Activated CD4-positive, CD25-positive, alpha-beta regulatory T cell treated with anti-CD3 and anti-CD28 coated beads, Interleukin-2, amount 50 U/mL, for 72 hours (primary cell): Measurements from ENCODE around the gene TTLL11.
"Not testable (repeated sequence)": the region's sequence is repeated elsewhere in the genome, so short reads cannot be mapped to it uniquely, and the experiment has no call there.

Experiments used
- DNase-seq: peaks from one replicate; pipeline ENCODE4 v3.0.0; 2021

The TTLL11 gene

DNA sequence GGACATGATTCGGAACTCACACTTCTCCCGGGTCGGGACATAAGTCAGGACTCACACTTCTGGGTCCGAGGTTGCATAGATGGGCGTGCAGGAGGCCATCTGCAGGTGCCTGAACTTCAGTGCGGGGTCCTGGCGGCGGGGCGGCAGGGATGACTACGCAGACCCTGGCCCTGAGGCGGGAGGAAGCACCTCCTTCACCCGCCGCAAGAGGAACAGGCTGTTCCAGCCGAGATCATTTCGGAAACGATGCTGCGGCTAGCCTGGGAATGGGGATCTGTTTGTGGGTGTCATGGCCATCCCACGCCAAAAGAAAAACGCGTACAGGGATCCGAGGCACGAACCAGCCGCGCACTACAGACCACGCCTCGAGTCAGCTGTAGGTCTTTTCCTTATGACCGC is 196.6 kb downstream of the TTLL11 start:
- DNase-seq, result no peak

DNA sequence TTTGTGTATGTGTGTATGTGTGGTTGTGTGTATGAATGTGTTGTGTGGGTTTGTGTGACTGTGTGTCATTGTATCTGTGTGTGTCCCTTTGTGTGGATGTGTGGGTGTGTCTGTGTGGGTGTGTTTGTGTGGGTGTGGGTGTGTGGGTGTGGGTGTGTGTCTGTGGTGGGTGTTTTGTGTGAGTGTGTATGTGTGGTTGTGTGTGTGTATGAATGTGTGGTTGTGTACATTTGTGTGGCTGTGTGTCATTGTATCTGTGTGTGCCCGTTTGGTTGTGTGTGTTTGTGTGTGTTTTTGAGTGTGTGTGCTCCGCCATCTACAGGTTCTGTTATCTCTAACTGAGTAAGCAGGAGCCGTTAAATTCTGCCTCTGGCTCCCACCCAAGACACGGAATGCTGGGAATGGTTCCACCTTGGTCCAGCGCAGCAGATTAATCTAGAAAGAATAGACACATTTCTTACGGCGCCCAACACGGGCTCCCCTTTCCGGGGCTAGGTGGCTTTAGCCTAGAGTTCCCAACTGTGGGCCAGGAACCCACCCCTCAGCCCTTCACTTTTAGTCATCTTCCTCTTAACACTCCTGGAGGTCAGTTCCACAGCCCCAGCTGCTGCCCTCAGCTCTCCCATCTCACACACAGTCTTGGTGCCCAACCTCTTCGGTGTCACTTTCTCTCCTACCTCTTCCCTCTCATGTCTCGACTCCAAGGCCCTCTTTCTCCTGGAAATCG is 197.1 kb downstream of the TTLL11 start:
- DNase-seq, result no peak

DNA sequence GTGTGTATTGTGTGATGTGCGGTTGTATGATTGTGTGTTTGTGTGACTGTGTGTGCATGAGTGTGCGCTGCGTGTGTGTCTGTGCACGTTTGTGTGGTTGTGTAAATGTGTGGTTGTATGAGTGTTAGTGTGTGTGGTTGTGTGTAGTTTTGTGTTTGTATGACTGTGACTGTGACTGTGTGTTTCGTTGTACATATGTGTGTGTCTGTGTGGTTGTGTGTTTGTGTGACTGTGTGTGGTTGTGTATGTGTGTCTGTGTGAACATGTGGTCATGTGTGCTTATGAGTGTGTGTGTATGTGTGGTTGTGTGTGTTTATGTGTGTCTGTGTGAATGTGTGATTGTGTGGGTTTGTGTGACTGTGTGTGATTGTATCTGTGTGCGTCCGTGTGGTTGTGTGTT is 197.8 kb downstream of the TTLL11 start:
- no peak for DNase-seq

DNA sequence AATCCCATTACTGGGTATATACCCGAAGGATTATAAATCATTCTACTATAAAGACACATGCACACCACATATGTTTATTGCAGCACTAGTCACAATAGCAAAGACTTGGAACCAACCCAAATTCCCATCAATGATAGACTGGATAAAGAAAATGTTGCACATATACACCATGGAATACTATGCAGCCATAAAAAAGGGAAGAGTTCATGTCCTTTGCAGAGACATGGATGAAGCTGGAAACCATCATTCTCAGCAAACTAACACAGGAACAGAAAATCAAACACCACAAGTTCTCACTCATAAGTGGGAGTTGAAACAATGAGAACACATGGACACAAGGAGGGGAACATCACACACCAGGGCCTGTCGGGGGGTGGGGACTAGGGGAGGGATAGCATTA is 198.7 kb downstream of the TTLL11 start:
- not testable (repeated sequence) for DNase-seq

- DNase-seq, result no peak
These were observed 199.3 kb downstream of the TTLL11 start for GRCh38 chr9:121893786-121894185.

DNA sequence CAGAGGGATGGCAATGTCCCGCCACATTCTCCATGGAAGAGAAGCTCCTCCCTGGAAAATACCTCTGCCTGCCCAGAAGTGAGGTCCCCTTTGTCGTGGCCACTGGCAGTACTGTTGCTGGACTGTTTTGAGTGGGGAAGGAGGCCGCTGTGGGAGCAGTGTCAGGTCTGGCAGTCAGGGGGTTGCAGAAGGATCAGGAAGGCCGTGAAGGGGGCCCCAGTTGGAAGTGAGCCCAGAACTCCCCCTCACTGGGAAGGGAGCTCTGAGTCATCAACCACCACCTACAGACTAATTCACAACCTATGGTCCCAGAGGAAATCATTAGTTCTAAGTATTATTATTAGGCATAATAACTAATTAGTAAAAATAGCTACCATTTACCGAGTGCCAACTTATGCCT is 200.4 kb downstream of the TTLL11 start:
- DNase-seq, result no peak

DNA sequence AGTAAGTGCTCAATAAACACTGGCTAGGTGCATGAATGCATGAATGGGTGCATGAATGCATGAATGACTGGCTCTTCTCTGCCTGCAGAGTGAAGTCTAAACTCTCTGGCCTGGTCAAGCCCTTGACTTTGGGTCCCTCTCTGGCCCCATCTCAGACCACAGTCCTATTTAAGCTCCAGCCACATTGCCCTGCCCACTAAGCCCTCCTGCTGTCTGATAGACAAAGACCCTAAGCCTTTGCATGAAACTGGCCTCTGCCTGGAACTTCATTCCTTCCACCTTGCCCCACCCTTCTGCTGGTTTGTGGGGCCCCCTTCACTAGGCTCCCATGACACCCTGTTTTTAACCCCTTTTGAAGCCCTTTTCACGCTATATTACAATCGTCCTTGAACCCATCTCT is 202.4 kb downstream of the TTLL11 start:
- DNase-seq, result no peak

- no peak for DNase-seq
These were observed 203.0 kb downstream of the TTLL11 start for GRCh38 chr9:121889990-121890563.

DNA sequence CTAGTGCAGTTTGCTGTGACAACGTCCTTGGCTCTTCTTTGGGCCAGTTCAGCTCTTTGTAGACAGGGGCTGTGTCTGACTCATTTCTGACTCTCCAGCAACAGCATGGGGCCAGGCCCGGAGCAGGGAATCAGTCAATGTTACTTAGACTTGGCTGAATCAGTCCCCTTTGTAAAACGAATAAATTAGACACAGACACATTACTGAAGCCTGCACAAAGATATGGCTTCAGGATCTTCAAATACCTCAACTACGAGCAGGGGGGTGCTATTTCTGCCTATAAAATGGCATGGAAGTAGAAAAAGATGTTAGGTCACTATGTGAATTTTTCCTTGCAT is 204.7 kb downstream of the TTLL11 start:
- DNase-seq, result no peak

DNA sequence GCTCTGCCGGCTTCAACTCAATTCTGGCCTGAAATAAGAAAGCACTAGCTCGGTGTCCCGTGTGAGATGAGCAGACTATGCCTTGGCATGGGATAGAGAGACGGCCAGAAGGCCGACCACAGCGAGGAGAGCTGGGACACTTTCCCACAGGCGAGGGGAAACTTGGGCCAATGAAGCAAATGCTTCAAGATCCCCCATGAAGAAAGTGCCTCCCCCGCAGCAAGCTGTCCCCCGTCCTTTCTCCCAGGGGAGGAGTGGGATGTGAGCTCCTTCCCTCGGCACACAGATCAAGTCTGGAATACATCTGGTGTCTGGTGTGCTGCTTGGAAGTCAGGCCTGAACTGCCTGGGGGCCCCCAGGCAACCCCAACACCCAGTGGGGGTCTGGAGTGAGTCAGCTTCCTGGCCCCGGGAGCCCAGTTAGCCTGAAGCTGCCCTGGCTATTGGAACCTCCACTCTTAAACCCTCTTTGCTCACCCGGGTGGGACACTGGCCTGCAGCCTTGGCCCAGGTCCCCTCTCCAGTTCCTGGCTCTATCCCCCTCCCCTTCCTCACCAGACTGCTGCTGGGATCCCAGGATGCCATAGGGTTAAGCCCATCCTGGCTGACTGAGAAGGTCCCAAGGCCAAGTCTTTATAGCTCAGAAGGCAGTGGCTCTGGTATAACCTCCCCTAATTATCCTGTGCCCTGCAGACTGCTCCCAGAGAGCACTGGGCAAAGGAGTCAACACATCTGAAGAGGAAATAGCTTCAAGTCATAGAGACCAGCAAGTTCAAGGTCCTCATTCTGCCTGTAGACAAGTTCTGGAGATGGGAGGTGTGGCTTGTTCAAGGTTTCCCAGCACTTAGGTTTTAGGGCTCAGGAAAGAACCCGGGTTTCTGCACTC is 205.3 kb downstream of the TTLL11 start:
- no peak for DNase-seq

DNA sequence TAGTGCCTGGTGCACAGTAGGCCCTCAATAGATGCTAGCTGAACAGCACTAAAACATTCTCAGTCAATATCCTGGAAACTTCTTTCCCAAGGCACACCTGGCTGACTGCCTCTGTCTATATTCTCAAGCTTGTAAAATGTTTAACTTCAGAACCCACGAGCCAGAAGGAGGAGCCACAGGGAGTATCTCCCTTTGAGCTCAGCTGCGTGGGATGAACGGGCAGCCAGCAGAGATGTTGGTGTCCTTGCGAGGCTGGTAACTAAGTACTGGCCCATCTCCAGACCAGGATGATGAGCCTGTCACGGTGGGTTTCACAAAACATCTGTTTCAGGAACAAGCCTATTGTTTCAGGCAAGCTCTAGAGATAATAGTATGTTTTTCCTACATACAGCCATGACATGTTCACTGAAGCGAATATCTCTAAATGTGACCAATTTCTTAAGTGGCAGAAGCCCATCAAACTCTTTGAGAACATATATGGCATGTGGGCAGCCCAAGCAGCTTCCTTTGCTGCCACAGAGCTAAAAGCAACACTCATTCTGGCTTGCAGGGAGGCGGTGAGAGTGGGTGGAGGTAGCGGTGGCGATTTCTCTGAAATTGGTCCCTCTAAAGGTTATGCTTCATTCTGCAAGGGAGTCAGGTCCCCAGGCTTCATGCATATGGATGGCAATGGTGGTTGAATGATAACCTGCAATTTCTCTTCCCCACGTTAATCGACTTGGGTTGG is 206.2 kb downstream of the TTLL11 start:
- DNase-seq, result no peak

DNA sequence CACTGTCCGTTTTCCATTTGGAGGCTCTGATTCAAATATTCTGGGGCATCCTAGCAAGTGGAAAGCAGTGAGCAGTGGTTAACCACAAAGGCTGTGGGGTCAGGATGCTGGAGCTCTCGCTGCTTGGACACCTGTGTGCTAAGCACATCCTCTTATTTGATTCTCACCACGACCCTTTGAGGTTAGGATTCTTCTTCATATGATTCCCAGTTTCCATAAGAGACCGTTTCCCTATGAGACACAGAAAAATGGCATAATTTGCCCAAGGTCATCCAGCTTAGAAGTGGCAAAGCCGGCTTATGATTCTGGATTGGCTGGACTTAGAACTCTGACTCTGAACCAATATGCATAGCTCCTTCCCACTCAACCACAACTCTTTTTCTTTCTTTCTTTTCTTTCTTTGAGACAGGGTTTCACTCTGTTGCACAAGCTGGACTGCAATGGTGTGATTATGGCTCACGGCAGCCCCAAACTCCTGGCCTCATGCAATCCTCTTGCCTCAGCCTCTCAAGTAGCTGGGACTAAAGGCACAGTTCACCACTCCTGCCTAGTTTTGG is 207.7 kb downstream of the TTLL11 start:
- no peak for DNase-seq

GRCh38 chr9:121884057-121884541 is 209.0 kb downstream of the TTLL11 start:
- no peak for DNase-seq

- DNase-seq, result no peak
These were observed 209.6 kb downstream of the TTLL11 start for GRCh38 chr9:121883281-121884056.

DNA sequence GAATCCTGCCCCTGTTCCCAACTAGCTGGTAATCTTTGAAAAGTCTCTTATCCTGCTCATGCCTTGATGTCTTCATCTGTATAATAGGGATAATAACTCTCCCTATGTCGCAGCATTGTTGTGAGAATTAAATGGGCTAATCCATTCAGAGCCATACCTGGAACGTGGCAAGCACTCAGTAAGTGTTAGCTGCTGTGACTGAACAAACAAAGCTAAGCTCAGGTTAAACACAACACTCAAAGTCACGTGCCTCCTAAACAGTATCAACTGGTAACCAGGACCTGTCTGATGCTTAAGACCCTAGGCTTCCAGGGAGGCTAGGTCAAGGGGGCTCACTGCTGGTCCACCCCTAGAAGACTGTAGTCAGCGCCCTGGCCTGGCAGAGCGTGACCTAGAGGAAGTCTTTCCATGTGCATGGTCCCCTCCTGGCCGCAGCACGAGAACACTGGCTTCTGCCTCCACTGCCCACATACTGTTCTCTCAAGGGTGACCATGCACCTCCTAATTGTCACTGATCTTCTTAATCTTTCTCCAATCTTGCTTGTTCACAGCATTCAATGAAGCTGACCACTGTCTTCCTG is 211.1 kb downstream of the TTLL11 start:
- DNase-seq, result no peak

DNA sequence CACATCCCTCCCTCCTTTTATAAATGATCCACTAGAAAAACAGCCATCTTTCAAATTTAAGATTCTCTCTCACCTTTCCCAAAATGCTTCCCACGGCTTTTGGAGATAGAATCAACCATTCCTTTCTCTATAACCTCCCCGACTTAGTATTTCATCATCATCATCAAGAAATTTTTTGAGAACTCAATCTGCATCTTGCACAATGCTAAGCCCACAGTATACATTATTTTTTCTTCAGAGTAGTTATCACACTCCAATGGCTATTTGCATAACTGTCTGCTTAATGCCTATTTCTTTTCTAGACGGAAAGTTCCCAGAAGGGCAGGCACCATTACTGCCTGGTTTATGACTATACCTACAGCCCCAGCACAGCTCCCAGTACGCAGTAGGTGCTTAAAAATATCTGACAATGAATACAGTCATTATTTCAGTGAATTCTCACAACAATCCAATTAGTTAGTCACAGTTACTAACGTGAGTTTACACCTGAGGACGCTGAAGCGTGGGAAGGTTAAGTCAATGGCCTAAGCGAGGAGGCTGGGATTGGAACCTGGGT is 212.7 kb downstream of the TTLL11 start:
- no peak for DNase-seq

DNA sequence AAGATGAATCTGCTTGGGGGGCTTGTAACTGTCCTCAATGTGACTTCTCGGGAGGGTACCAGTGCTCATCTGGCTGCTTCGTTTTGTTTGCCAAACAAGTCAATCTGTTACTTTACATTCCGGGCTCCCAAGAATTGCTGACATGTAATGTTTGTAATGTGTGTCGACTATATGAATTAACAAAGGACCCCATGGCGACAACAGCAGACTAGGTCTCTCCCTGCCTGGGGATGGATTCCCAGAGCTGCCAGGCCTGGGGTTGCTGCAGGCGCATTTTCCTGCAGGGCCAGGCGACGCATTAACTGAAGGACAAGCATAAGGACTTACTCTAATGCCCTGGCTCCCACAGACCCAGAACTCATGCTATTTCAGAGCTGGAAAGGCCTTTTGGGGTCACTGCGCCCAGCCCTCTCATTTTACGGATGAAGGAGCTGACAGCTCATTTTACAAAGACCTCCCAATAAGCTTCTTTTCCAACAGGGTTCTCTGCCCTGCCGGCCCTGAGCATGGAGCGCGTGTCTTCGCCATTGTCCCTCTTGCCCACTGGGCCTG is 214.8 kb downstream of the TTLL11 start:
- no peak for DNase-seq

DNA sequence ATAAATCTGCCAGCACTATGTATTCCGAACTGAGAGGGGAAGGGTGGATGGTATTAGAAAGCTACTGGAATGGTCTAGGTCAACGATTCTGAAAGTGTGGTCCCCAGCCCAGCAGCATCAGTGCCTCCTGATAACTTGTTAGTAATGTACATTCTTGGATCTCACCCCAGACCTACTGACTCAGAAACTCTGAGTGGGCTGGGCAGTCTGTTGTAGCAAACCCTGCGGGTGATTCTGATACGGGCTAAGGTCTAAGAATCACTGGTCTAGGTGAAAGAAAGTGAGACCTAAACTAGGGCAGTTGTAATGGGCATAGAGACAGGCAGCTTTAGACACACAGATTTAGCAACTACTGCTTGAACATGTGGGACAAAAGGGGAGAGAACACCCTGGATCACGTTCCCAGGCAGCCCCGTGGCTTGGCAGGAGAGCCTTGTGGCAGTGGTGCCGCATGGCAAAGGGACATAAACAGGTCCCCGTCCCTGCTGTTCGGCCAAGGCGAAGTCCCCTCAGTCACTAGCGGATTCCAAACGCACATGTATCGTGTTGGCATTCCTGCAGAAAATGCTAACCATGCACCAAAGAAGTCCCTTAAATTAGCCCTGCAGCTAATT is 216.3 kb downstream of the TTLL11 start:
- DNase-seq, result no peak

DNA sequence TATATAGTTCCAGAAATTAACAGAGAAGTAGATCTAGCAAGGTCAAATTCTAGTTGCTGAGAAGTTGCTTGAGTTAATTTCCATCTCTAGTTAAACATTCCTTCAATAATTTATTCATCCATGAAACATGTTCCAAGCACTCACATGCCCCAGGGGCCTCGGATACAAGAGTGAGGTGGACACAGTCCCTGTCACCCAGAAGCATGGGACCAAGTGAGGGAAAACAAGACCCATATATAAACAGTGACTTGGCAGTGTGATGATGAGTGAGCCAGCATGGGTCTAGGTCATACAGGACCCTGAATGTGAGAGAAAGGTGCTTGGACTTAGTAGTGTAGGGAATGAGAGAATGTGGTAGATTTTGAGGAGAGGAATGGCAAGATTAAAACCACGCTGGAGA is 216.9 kb downstream of the TTLL11 start:
- no peak for DNase-seq

DNA sequence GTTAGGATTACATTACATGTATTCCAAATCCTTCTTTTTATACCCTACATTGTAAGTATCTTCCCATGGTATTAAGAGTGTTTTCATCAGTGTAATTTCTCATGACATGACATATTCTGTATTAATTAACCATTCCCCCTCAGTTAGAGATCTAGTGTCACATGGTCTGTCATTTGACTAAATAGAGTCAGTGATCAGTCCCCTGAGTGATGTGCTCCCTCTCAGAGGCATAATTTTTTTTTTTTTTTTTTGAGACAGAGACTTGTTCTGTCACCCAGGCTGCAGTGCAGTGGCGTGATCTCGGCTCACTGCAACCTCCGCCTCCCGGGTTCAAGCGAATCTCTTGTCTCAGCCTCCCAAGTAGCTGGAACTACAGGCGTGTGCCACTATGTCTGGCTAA is 218.6 kb downstream of the TTLL11 start:
- DNase-seq, result no peak
